ENCODE data around the gene ADRA2A.

The ADRA2A gene

DNA sequence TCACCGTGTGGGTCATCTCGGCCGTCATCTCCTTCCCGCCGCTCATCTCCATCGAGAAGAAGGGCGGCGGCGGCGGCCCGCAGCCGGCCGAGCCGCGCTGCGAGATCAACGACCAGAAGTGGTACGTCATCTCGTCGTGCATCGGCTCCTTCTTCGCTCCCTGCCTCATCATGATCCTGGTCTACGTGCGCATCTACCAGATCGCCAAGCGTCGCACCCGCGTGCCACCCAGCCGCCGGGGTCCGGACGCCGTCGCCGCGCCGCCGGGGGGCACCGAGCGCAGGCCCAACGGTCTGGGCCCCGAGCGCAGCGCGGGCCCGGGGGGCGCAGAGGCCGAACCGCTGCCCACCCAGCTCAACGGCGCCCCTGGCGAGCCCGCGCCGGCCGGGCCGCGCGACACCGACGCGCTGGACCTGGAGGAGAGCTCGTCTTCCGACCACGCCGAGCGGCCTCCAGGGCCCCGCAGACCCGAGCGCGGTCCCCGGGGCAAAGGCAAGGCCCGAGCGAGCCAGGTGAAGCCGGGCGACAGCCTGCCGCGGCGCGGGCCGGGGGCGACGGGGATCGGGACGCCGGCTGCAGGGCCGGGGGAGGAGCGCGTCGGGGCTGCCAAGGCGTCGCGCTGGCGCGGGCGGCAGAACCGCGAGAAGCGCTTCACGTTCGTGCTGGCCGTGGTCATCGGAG lies 1.8 kb downstream of the ADRA2A start:
- CTCF ChIA-PET: no interaction called here
- Mint-ChIP-seq H3K36me3 (no peaks in the 10 kb centered on the region), H3K4me3 (no peak overlapping the region), H3K27me3 (peaks cover 76% of the 10 kb centered on the region), H3K9me3 (no peaks in the 10 kb centered on the region), H3K27ac (no peak overlapping the region), H3K4me1 (peaks cover 19% of the 10 kb centered on the region)
- no peak for DNase-seq

DNA sequence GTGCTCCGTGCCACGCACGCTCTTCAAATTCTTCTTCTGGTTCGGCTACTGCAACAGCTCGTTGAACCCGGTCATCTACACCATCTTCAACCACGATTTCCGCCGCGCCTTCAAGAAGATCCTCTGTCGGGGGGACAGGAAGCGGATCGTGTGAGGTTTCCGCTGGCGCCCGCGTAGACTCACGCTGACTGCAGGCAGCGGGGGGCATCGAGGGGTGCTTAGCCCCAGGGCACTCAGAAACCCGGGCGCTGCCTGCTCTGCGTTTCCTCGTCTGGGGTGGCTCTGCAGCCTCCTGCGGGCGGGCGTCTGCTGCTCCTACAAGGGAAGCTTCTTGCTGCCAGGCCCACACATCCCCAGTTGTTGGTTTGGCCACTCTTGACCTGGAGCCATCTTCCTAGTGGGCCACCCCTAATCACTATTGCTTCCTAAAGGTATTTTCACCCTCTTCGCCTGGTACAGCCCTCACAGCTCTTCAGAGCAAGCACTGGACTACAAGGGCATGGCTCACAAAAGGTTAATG lies 2.5 kb downstream of the ADRA2A start:
- CTCF ChIA-PET: no interaction called here
- H3K27ac Mint-ChIP-seq: no peak overlapping the region
- no peak for DNase-seq
- H3K4me1 Mint-ChIP-seq: peaks cover 19% of the 10 kb centered on the region
- no peak overlapping the region for H3K4me3 Mint-ChIP-seq
- no peaks in the 10 kb centered on the region for H3K36me3 Mint-ChIP-seq
- H3K9me3 Mint-ChIP-seq: no peaks in the 10 kb centered on the region
- H3K27me3 Mint-ChIP-seq: peaks cover 71% of the 10 kb centered on the region

DNA sequence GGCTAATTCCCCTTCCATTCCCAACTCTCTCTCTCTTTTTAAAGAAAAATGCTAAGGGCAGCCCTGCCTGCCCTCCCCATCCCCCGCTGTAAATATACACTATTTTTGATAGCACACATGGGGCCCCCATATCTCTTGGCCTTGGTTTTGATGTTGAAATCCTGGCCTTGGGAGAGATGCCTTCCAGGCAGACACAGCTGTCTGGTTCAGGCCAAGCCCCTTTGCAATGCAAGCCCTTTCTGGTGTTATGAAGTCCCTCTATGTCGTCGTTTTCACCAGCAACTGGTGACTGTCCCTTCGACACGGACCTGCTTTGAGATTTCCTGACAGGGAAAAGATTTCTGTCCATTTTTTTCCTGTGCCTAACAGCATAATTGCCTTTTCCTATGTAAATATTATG lies 3.0 kb downstream of the ADRA2A start:
- Mint-ChIP-seq H3K27ac (no peak overlapping the region), H3K9me3 (no peaks in the 10 kb centered on the region), H3K36me3 (no peaks in the 10 kb centered on the region), H3K27me3 (peaks cover 66% of the 10 kb centered on the region), H3K4me3 (no peak overlapping the region), H3K4me1 (peaks cover 19% of the 10 kb centered on the region)
- CTCF ChIA-PET: no interaction called here
- DNase-seq: no peak

DNA sequence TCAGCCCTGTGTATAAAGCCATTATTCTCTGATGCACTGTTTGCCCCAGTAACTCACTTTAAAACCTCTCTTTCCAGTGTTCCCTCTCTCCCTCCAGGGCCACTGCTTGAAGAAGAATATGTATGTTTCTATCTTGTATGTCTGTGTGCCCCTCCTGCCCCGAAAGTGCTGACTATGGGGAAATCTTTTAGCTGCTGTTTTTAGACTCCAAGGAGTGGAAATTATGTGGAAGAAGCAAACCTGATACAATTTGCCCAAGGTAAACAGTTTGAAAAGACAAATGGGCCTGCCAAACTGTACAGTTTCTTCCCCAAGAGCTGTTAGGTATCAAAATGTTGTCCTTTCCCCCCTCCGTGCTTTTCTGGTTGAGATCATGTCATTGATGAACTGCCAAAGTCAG lies 3.4 kb downstream of the ADRA2A start:
- H3K27ac Mint-ChIP-seq: no peak overlapping the region
- H3K9me3 Mint-ChIP-seq: no peaks in the 10 kb centered on the region
- H3K4me3 Mint-ChIP-seq: no peak overlapping the region
- H3K27me3 Mint-ChIP-seq: peaks cover 62% of the 10 kb centered on the region
- H3K36me3 Mint-ChIP-seq: no peaks in the 10 kb centered on the region
- H3K4me1 Mint-ChIP-seq: peaks cover 19% of the 10 kb centered on the region
- CTCF ChIA-PET: no interaction called here
- DNase-seq: no peak

DNA sequence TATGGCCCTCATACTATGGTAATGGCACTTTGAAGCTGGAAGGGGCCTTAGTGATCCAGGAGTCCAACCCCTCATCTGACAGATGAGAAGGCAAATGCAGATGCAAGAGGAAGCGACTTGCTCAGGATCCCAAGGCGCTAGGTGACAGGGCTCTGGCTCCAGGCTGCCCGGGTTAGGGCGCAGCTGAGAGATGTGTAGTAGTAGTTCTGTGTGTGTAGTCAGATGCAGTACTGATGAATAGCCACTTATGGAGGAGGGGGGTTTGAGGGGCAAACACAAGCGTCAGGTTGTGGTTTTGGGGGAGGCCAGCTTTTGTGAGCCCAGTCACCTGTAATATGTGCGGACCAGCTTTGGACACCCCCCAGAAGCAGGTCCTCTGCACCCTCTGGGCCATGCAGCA lies 4.8 kb downstream of the ADRA2A start:
- Mint-ChIP-seq H3K27me3 (peaks cover 51% of the 10 kb centered on the region), H3K9me3 (no peaks in the 10 kb centered on the region), H3K36me3 (no peaks in the 10 kb centered on the region), H3K27ac (no peak overlapping the region), H3K4me1 (peaks cover 12% of the 10 kb centered on the region), H3K4me3 (no peak overlapping the region)
- CTCF ChIA-PET: no interaction called here
- no peak for DNase-seq

DNA sequence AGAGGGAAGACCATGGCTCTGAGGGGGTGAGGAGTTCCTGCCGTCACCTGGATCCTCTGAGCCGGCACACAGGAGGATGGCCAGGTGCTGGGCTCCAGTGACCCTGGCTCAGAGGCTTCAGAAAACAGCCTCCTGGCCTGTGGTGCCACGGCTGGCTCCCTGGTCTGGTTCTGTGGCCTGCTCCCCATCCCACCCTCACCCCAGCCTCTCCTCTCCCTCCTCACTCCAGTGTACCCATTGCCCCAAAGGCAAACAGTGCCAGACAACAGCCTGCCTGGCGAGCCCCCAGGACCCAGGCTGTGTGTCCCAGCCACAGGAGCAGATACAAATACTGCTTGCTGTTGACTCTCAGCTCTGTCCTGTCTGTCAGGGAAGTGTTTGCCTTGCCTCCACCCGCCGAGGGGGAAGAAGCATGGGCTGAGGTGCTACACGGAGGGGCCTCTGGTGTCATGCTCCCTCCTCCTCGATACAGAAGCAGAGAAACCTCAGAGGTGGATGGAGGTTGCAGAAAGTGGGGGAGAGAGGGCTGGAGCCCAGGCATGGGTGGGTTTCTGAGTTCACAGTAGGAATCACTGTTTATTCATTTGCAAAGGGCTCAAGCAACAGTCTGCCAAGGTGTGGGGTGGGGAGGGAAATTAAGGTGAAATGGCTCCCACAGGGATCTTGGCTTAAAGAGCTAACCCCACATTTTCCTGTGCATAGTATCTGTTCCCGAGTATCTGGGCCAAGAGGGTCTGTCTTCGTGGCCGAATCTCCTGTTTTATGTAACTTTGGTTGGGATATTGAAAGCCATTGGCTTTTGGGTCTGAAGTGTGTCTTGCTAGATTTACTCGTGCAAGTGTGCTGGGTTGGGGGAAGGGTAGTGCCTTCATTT lies 5.5 kb downstream of the ADRA2A start:
- CTCF ChIA-PET: no interaction called here
- no peak for DNase-seq
- Mint-ChIP-seq H3K9me3 (no peaks in the 10 kb centered on the region), H3K36me3 (no peaks in the 10 kb centered on the region), H3K4me1 (peaks cover 10% of the 10 kb centered on the region), H3K27me3 (peaks cover 47% of the 10 kb centered on the region), H3K27ac (no peak overlapping the region), H3K4me3 (no peak overlapping the region)

DNA sequence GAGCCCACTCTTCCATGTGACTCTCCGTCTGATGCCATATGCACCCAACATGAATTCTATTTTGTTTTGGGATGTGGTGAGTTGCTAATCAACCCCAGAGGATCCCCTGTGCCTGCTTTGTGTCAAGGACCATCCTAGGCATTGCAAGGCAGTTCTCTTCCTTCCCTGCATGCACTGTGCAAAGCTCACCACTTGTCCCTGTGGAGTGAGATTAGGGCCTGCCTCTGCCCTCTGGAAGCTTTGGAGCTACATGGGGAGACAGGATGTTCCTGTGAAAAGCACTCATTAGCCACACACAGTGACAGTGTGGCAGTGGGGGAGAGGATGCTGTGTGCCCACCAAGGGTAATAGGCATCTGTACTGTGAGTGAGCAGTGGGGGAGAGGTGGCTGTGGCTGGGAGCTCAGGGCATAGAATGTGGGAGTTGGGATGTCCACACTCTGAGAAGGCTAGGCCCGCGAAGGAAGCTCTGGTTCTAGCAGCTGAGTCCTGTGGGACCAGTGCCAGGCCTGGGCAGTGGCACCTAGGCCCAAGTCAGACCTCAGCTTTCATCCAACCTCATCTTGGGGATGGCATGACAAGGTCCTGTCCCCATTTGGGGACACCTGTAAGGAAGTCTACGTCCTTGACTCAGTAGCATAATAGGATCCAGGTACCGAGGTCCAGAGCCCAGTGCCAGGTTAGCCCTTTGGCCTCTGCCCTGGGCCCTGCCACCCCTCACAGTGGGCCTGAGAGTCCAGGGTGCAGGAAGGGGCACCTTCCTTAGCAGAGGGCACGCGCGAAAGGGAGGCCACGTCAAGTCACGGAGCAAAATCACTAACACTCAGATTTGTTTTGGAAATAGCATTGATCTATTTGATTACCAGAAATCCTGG lies 6.6 kb downstream of the ADRA2A start:
- Mint-ChIP-seq H3K4me1 (peaks cover 3% of the 10 kb centered on the region), H3K27me3 (peaks cover 36% of the 10 kb centered on the region)
- CTCF ChIA-PET: interaction anchor here (0.9 kb wide), 1 partner anchor 515 kb away, joined by 3 read pairs; no protein-coding TSS in a partner anchor

DNA sequence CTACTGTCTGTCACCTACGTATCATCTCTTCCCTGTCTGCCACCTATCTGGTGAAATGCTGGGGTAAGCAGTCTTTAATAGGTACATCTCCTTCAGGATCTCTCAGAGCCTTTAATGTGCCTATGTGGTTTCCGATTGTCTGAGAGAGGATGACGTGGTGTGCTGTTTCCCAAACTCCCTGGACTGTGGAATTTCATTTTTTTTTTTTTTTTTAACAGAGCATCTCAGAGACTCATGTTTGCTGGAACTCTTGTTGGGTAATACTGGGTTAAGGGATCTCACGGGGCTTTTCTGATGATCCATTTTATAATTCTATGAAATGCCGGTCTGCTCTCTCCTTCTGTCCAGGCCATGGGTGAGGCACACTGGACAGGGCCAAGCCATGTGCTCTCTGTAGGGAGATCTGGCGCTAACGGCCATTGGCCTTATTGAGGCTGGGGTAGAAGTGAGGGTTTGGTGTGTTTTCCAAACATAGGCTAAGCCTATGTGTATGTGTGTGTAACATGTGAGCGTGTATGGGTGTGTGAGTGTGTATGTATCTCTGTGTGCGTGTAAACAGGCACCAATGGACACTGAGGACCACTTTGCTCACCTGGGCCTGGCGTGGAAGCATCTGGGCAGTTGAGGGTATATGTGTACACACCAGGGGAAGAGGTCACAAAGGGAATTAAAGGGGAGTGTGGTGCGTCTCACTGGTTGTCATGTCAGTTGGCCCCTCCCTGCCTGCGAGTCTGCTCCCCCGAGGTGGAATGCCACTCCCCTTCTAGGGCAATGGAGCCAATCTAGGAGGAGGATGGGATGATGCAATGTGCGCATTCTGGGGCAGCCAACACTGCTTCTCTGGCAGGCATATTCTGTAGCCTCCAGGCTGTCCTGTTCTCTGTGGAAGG lies 7.8 kb downstream of the ADRA2A start:
- Mint-ChIP-seq H3K9me3 (no peaks in the 10 kb centered on the region), H3K27me3 (peaks cover 36% of the 10 kb centered on the region), H3K4me1 (no peaks in the 10 kb centered on the region), H3K4me3 (no peak overlapping the region), H3K36me3 (no peaks in the 10 kb centered on the region), H3K27ac (no peak overlapping the region)
- CTCF ChIA-PET: no interaction called here
- no peak for DNase-seq

More for the DNA sequence above, 6.6 kb downstream of the ADRA2A start:
- Mint-ChIP-seq H3K27ac (no peak overlapping the region), H3K4me3 (no peak overlapping the region), H3K36me3 (no peaks in the 10 kb centered on the region), H3K9me3 (no peaks in the 10 kb centered on the region)
- no peak for DNase-seq

DNA sequence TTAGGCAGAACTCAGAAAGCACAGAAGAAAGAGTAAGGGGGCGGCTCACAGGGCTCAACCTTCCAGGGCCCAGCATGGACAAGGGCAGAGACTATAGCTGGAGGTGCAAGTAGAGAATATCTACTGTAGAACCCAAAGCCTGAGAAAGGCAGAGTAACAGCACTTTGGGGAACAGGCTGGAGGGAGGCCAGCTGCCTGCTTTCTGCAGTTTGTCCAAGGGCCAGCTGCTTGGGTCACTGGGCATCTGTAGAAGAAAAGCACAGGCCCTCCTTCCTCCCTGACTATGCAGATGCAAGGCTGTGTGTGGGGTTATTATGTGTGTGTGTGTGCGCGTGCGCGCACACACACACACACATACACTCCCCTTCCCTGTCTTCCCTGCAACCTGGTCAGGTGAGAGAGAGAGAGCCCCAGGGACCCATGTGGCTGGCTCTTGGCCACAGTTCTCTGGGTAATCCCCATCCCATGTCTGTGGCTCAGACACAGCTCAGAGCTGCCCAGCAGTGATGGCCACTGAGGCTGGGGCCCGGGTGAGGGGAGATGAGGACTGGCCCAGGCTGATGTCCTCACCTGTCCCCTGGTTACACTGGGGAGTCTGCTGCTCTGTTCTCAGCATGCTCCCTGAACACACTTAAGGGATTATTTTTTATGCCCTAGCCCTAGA lies 9.0 kb downstream of the ADRA2A start:
- Mint-ChIP-seq H3K9me3 (no peaks in the 10 kb centered on the region), H3K4me1 (no peaks in the 10 kb centered on the region), H3K27ac (no peak overlapping the region), H3K27me3 (peaks cover 35% of the 10 kb centered on the region), H3K36me3 (no peaks in the 10 kb centered on the region), H3K4me3 (no peak overlapping the region)
- no peak for DNase-seq
- CTCF ChIA-PET: interaction anchor here (0.6 kb wide), 2 partner anchors 36 to 1222 kb away, joined by 3 read pairs; no protein-coding TSS in a partner anchor

DNA sequence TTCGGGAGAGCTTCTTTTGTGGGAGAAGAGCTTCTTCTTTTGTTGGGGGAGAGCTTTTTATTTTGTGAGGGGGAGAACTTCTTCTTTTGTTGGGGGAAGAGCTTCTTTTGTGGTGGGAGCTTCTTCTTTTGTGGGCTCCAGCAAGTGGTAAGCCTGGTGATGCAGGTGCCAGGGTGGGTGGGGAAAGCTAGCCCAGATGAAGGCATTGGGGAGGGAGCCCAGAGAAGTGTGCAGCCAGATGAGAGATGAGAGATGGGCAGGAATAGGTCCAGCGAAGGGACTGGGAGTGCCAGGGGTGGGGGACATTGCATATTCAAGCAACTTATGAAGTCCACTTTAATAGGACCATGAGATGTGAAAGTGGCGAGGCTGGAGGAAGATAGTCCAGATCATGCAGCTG lies 9.7 kb downstream of the ADRA2A start:
- H3K27me3 Mint-ChIP-seq: peaks cover 33% of the 10 kb centered on the region

DNA sequence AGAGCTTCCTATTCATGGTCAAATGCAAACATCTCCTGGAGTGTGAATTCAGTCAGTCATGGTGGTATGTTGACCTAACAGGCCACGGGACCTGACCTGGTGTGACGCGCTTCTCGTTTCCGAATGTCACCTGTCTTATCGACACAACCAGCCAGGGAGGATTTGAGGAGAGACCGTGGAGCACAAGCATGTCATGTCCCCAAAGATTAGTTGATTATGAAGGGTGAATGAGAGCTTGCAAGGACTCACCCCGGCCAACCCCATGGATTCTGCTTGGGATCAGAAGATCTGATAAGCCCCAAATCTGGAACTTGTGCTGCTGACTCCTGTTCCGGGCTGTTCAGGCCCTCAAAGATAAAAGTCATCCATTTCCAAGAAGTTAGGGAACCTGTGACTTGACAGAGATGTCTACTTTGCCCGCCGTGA lies 10.5 kb downstream of the ADRA2A start:
- H3K4me1 Mint-ChIP-seq: no peaks in the 10 kb centered on the region
- CTCF ChIA-PET: no interaction called here
- H3K4me3 Mint-ChIP-seq: no peak overlapping the region
- H3K27me3 Mint-ChIP-seq: peaks cover 30% of the 10 kb centered on the region
- no peak overlapping the region for H3K27ac Mint-ChIP-seq
- no peak for DNase-seq
- H3K9me3 Mint-ChIP-seq: no peaks in the 10 kb centered on the region
- H3K36me3 Mint-ChIP-seq: no peaks in the 10 kb centered on the region

More for the DNA sequence above, 9.7 kb downstream of the ADRA2A start:
- H3K27ac Mint-ChIP-seq: no peak overlapping the region
- H3K9me3 Mint-ChIP-seq: no peaks in the 10 kb centered on the region
- CTCF ChIA-PET: interaction anchor here (0.6 kb wide), 2 partner anchors 35 to 1221 kb away, joined by 3 read pairs; no protein-coding TSS in a partner anchor
- no peaks in the 10 kb centered on the region for H3K4me1 Mint-ChIP-seq
- no peak for DNase-seq
- H3K4me3 Mint-ChIP-seq: no peak overlapping the region
- no peaks in the 10 kb centered on the region for H3K36me3 Mint-ChIP-seq

DNA sequence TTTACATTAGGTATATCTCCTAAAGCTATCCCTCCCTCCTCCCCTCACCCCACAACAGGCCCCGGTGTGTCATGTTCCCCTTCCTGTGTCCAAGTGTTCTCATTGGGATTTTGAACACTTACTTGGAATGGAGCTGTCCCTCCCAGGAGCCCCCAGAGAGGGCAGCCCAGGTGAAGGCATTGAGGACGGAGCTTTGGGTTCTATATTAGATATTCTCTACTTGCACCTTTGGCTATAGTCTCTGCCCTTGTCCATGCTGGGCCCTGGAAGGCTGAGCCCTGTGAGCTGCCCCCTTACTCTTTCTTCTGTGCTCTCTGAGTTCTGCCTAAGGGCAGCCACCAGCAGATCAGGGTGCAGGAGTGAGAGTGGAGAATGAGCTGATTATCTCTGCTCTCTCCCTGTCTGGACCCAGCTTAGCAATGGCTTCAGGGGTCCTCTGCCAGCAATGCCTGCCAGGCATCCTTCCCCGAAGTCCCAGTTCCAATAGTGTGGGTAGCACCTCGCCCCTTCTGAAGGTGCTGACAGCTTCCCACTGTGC lies 11.2 kb downstream of the ADRA2A start:
- Mint-ChIP-seq H3K27ac (no peak overlapping the region), H3K9me3 (no peaks in the 10 kb centered on the region), H3K27me3 (peaks cover 29% of the 10 kb centered on the region), H3K4me3 (no peak overlapping the region), H3K4me1 (no peaks in the 10 kb centered on the region), H3K36me3 (no peaks in the 10 kb centered on the region)
- no peak for DNase-seq
- CTCF ChIA-PET: no interaction called here

DNA sequence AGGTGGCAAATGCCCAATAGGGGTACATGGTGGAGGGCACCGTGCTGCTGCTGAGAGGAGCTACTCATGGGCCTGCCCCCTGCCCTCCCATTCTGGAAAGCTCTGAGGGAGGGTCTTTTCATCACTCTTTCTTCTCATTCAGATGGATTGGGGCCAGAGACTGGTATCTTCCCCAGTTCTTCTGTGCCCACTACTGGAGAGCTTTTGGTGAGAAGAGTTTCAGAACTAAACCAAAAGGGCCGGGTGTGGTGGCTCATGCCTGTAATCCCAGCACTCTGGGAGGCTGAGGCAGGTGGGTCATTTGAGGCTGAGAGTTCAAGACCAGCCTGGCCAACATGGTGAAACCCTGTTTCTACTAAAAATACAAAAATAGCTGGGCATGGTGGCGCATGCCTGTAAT lies 12.5 kb downstream of the ADRA2A start:
- no peak for DNase-seq
- Mint-ChIP-seq H3K9me3 (no peaks in the 10 kb centered on the region), H3K27ac (no peak overlapping the region), H3K4me3 (no peak overlapping the region), H3K4me1 (no peaks in the 10 kb centered on the region), H3K36me3 (no peaks in the 10 kb centered on the region), H3K27me3 (peaks cover 29% of the 10 kb centered on the region)
- CTCF ChIA-PET: interaction anchor here (1.2 kb wide), 1 partner anchor 13 kb away, joined by 4 read pairs; the partner anchor contains the start of gene ADRA2A

All from activated naive CD4-positive, alpha-beta T cell treated with anti-CD3 and anti-CD28 coated beads, Interleukin-2, amount 10 ng/mL, durations not matched to agents 7 days and 5 days (primary cell).